HepG2 (cell line): Measurements from ENCODE around the gene NOL4L. TPM values are rescaled to one million over a fixed set of nuclear protein-coding genes. Genes with fewer than 3 reads are reported as not detected.
A peak's percentile ranks its signal among the peaks of the same experiment; 100 is the strongest.

Experiments
- ATAC-seq: fragments of 200-7000 bp; cut with Tn5 transposase; 3 replicates; pipeline ENCODE4 v1.9.1; 2020; ENCODE audit warnings: mild to moderate bottlenecking, moderate library complexity
- BruUV-seq: library from RNA; stranded (reverse); fragments of 400-500 nt; replicated peaks from 2 replicates; lab custom pipeline; 2021; lab: Mats Ljungman, UMichigan
- CTCF ChIA-PET: fragments of 300-600 bp; formaldehyde crosslinking; extraction: SDS; loops from one replicate; lab custom pipeline; 2021; ENCODE audit warnings: low total read pairs, inconsistent platforms, low intra/inter-chr PET ratio; lab: Yijun Ruan, JAX
- POLR2A ChIA-PET: fragments of 350-600 bp; sonication (Branson Sonifier 250); formaldehyde crosslinking; loops from one replicate; lab custom pipeline; 2020; ENCODE audit warnings: antibody characterized with exemption, inconsistent platforms; lab: Yijun Ruan, JAX
- DNase-seq: peaks from one replicate; pipeline ENCODE4 v3.0.0-alpha.2; 2015; ENCODE audit warnings: low spot score
- FAIRE-seq: peaks from 3 replicates; lab custom pipeline; 2011; peaks lifted over from hg19 to GRCh38; lab: Jason Lieb, UNC
- H2AFZ ChIP-seq: one replicate; pipeline ENCODE4 v1.6.1; 2011; ENCODE audit warnings: low read length, inconsistent platforms
- H3K27ac ChIP-seq: fragments of 300-600 bp; 3 replicates; pipeline ENCODE4 v1.8.0; 2011; ENCODE audit warnings: mixed run types, mild to moderate bottlenecking, mixed read lengths, low read length, inconsistent platforms; ENCODE audit not compliant: insufficient read depth; ENCODE audit errors: extremely low read length
- H3K27me3 ChIP-seq, 2 experiments: fragments of 200-600 bp in 1 of 2; 2 replicates in 1 of 2; 3 replicates in 1 of 2; pipeline versions ENCODE4 v1.6.0 to v1.8.0; 2011; ENCODE audit warnings: low read length in 2 of 2, mild to moderate bottlenecking in 2 of 2, moderate library complexity in 2 of 2, inconsistent platforms in 1 of 2; ENCODE audit not compliant: insufficient read depth in 2 of 2, control insufficient read depth in 1 of 2
- H3K36me3 ChIP-seq, 2 experiments: fragments of 200-600 bp in 1 of 2; replicated peaks in 1 of 2; 2 replicates in 1 of 2; 3 replicates in 1 of 2; pipeline versions ENCODE4 v1.5.1 to v1.8.0; 2011; ENCODE audit warnings: low read length in 2 of 2, inconsistent platforms in 1 of 2; ENCODE audit not compliant: insufficient read depth in 2 of 2, control insufficient read depth in 1 of 2
- H3K4me1 ChIP-seq: 2 replicates; pipeline ENCODE4 v1.5.1; 2012; ENCODE audit warnings: low read length, inconsistent platforms; ENCODE audit not compliant: insufficient read depth
- H3K4me2 ChIP-seq: 2 replicates; pipeline ENCODE4 v1.6.0; 2011; ENCODE audit warnings: low read depth, low read length, inconsistent platforms
- H3K4me3 ChIP-seq, 3 experiments: fragments of 200-600 bp in 1 of 3; sonication (generic), shearing (Covaris generic) in 1 of 3; replicated peaks in 1 of 3; 2 replicates each; pipeline ENCODE4 v1.5.1; 2011 to 2016; ENCODE audit warnings: low read length in 3 of 3, inconsistent platforms in 2 of 3, low read depth in 2 of 3, mild to moderate bottlenecking in 2 of 3, control low read depth in 1 of 3, mixed read lengths in 1 of 3; ENCODE audit not compliant: insufficient read depth in 1 of 3
- H3K79me2 ChIP-seq: one replicate; pipeline ENCODE4 v1.6.1; 2011; ENCODE audit warnings: low read length, inconsistent platforms; ENCODE audit not compliant: insufficient read depth
- H3K9ac ChIP-seq: 2 replicates; pipeline ENCODE4 v1.6.0; 2011; ENCODE audit warnings: mild to moderate bottlenecking, low read depth, low read length, inconsistent platforms; ENCODE audit not compliant: insufficient read depth
- H3K9me3 ChIP-seq: 2 replicates; pipeline ENCODE4 v1.5.1; 2012; ENCODE audit warnings: mild to moderate bottlenecking, low read length
- H4K20me1 ChIP-seq: 2 replicates; pipeline ENCODE4 v1.6.0; 2011; ENCODE audit warnings: inconsistent platforms, mild to moderate bottlenecking, low read length, moderate library complexity; ENCODE audit not compliant: insufficient read depth
- CSRNP2 ChIP-seq: sonication (generic); formaldehyde crosslinking; conservative IDR thresholded peaks from 2 replicates; pipeline ENCODE4 v1.8.0; 2022; ENCODE audit warnings: low read depth, missing genetic modification reagents
- KIAA2018 ChIP-seq: sonication (generic); formaldehyde crosslinking; IDR thresholded peaks from 2 replicates; pipeline ENCODE4 v1.5.0; 2020; ENCODE audit warnings: mild to moderate bottlenecking, missing genetic modification reagents, borderline replicate concordance
- MED1 ChIP-seq: sonication (generic); formaldehyde crosslinking; IDR thresholded peaks from 2 replicates; pipeline ENCODE4 v1.4.0; 2020; ENCODE audit warnings: missing genetic modification reagents
- MTA1 ChIP-seq: sonication (generic); formaldehyde crosslinking; IDR thresholded peaks from 2 replicates; pipeline ENCODE4 v1.4.0; 2020; ENCODE audit warnings: missing genetic modification reagents, mild to moderate bottlenecking, borderline replicate concordance
- RARA ChIP-seq: IDR thresholded peaks from 2 replicates; pipeline ENCODE4 v1.6.1; 2016; ENCODE audit warnings: missing genetic modification reagents, missing compliant biosample characterization
- RXRA ChIP-seq: sonication (generic); formaldehyde crosslinking; IDR thresholded peaks from 2 replicates; pipeline ENCODE4 v1.5.1; 2020; ENCODE audit warnings: missing genetic modification reagents
- ZBTB20 ChIP-seq: sonication (generic); formaldehyde crosslinking; IDR thresholded peaks from 2 replicates; pipeline ENCODE4 v1.8.1; 2023; ENCODE audit warnings: missing genetic modification reagents, low read depth, mild to moderate bottlenecking, borderline replicate concordance
- ZNF687 ChIP-seq: sonication (generic); formaldehyde crosslinking; IDR thresholded peaks from 2 replicates; pipeline ENCODE4 v1.5.1; 2020; ENCODE audit warnings: mild to moderate bottlenecking, missing genetic modification reagents, moderate library complexity
- WGBS: methylation state at CpG from one replicate; pipeline ENCODE4 v1.1.6; 2017; ENCODE audit warnings: low lambda C conversion rate; 5-methylcytosine and 5-hydroxymethylcytosine counted together
- in situ Hi-C: cut with HindIII; loops from 2 replicates; pipeline ENCODE4 v1.10.0; 2017; ENCODE audit warnings: low pct_unique_long_range_greater_than_20kb; ENCODE audit not compliant: extremely low pct_ligation_motif_present
- intact Hi-C: fragments of 100-400 bp; cut with micrococcal nuclease; formaldehyde crosslinking; loops from one replicate; pipeline ENCODE4 v1.10.0; 2022; ENCODE audit not compliant: unreplicated experiment
- polyA plus RNA-seq, 8 experiments: library from polyadenylated mRNA; depleted of rRNA in 3 of 8; stranded (reverse) in 7 of 8; unstranded in 1 of 8; fragments of >200 nt; fragmentation: Illumina TruSeq in 4 of 8; extraction: Trizol in 4 of 8; gene quantifications; 2 replicates each; pipeline versions ENCODE4 v1.2.1 to v1.2.3, GENCODE V29; 2011 to 2016; ENCODE audit warnings: low read depth in 4 of 8, missing spikeins in 1 of 8, mixed read lengths in 1 of 8; ENCODE audit not compliant: insufficient read depth in 1 of 8
- total RNA-seq, 5 experiments: library from RNA; depleted of rRNA; stranded (reverse); fragments of >200 nt; fragmentation: Illumina TruSeq; extraction: Trizol; gene quantifications; 2 replicates each; pipeline ENCODE4 v1.2.3, GENCODE V29; 2016; ENCODE audit warnings: low read depth in 1 of 5

The NOL4L gene
- total and polyA plus RNA-seq, 2 of the 13 experiments (the other 11 are each of a cell fraction or from before 2014, with no cell fraction given): 16.6 to 35.4 TPM

- Histone ChIP-seq H3K27ac (peak overlapping the region; percentile 80), H3K27me3 (no peaks in the 10 kb centered on the region), H3K9me3 (no peaks in the 10 kb centered on the region), H2AFZ (no peak overlapping the region), H3K79me2 (peaks cover 51% of the 10 kb centered on the region), H3K9ac (no peak overlapping the region), H3K4me2 (no peak overlapping the region), H3K4me3 (no peak overlapping the region), H3K4me1 (peaks cover 52% of the 10 kb centered on the region), H4K20me1 (peaks cover 6% of the 10 kb centered on the region; the same call in 1 of the 2 replicates), H3K36me3 (peaks cover 18 to 30% of the 10 kb centered on the region in 2 experiments; a peak in 4 of 5 replicates)
- BruUV-seq: no TSS peak
- CTCF ChIA-PET: no interaction called here
- in situ Hi-C loops: no loop called here
- ATAC-seq: no peak
- POLR2A ChIA-PET: interaction anchor here (1.0 kb wide), 1 partner anchor 11 kb away, joined by 3 read pairs; no protein-coding TSS in a partner anchor
- DNase-seq: no peak
- intact Hi-C loops: loop anchor here (2.0 kb wide), 1 partner anchor 189 kb away; no protein-coding TSS in a partner anchor
- FAIRE-seq: no peak
- 92% methylated on average over 22 of the region's 28 CpGs for WGBS
- peak; percentile 39; the same call in 1 of the 2 replicates for TF ChIP-seq RXRA
- peak; percentile 54 for TF ChIP-seq ZNF687 (CRISPR knock-in tag)
- no peak for TF ChIP-seq KIAA2018 (CRISPR knock-in tag)
- TF ChIP-seq CSRNP2: no peak
- TF ChIP-seq MTA1: peak; percentile 71; the same call in 1 of the 2 replicates
- no peak for TF ChIP-seq ZBTB20 (CRISPR knock-in tag)
- TF ChIP-seq RARA (CRISPR knock-in tag): peak; percentile 55
- no peak for TF ChIP-seq MED1
Measured at GRCh38 chr20:32463642-32464400, 121.3 kb downstream of the NOL4L start.
